Esophagus muscularis mucosa (tissue), 4 donors: ENCODE results near the gene KAZN. TPM values are rescaled to one million over a fixed set of nuclear protein-coding genes. Genes with fewer than 3 reads are reported as not detected.

ENCODE experiments used
- DNase-seq: peaks from one replicate; pipeline ENCODE4 v3.0.0-alpha.2; 2017; ENCODE audit errors: extremely low spot score
- H3K27ac ChIP-seq, 4 donors: fragments of 200-600 bp; sonication (generic); replicated peaks in 1 of 4; 1 replicate in 3 of 4; 2 replicates in 1 of 4; pipeline ENCODE4 v1.5.1; 2016 to 2019; ENCODE audit warnings: mild to moderate bottlenecking in 1 of 4
- H3K27me3 ChIP-seq, 4 donors: fragments of 200-600 bp; sonication (generic); one replicate each; pipeline versions ENCODE4 v1.5.1 to v1.6.0; 2016 to 2019
- H3K36me3 ChIP-seq, 4 donors: fragments of 200-600 bp; sonication (generic); one replicate each; pipeline ENCODE4 v1.5.1; 2016 to 2019
- H3K4me1 ChIP-seq, 4 donors: fragments of 200-600 bp; sonication (generic); one replicate each; pipeline ENCODE4 v1.5.1; 2016 to 2019
- H3K4me3 ChIP-seq, 4 donors: fragments of 200-600 bp; sonication (generic); 1 replicate in 2 of 4; 2 replicates in 2 of 4; pipeline ENCODE4 v1.5.1; 2016 to 2019; ENCODE audit warnings: mild to moderate bottlenecking in 4 of 4, moderate library complexity in 1 of 4
- H3K9me3 ChIP-seq, 4 donors: fragments of 200-600 bp; sonication (generic); 1 replicate in 3 of 4; 2 replicates in 1 of 4; pipeline ENCODE4 v1.5.1; 2016 to 2019
- EP300 ChIP-seq: sonication (generic); formaldehyde crosslinking; IDR thresholded peaks from one replicate; pipeline ENCODE4 v1.6.1; 2017; ENCODE audit warnings: antibody characterized with exemption
- POLR2A ChIP-seq: fragments of 450-650 bp; IDR thresholded peaks from one replicate; pipeline ENCODE4 v1.6.1; 2017; ENCODE audit warnings: antibody characterized with exemption, moderate library complexity, mild to moderate bottlenecking, low read depth
- POLR2AphosphoS5 ChIP-seq, 2 donors: sonication (generic); formaldehyde crosslinking; IDR thresholded peaks; one replicate each; pipeline ENCODE4 v1.6.1; 2017; ENCODE audit warnings: antibody characterized with exemption in 2 of 2
- WGBS: methylation state at CpG from one replicate; pipeline ENCODE4 v1.1.5; 2018; 5-methylcytosine and 5-hydroxymethylcytosine counted together
- intact Hi-C: fragments of 100-400 bp; cut with DNase I; formaldehyde crosslinking; loops from one replicate; pipeline ENCODE4 v1.15.1; 2023
- total RNA-seq, 4 donors: library from RNA; depleted of rRNA; stranded (reverse); fragments of >200 nt; gene quantifications; one replicate each; pipeline versions ENCODE4 v1.1.0 to v1.2.1, GENCODE V29; 2016
- TF ChIP-seq, protein P1 (sequence below), 3 experiments: fragments of 200-600 bp in 2 of 3; fragments of 450-650 bp in 1 of 3; sonication (generic) in 2 of 3; IDR thresholded peaks; one replicate each; pipeline ENCODE4 v1.5.1; 2017 to 2019; ENCODE audit warnings: antibody characterized with exemption in 3 of 3, mild to moderate bottlenecking in 2 of 3, moderate library complexity in 1 of 3

KAZN gene
- total RNA-seq, 4 donors from 2014 or later: 9.9 to 14.1 (median 11.9) TPM

DNA sequence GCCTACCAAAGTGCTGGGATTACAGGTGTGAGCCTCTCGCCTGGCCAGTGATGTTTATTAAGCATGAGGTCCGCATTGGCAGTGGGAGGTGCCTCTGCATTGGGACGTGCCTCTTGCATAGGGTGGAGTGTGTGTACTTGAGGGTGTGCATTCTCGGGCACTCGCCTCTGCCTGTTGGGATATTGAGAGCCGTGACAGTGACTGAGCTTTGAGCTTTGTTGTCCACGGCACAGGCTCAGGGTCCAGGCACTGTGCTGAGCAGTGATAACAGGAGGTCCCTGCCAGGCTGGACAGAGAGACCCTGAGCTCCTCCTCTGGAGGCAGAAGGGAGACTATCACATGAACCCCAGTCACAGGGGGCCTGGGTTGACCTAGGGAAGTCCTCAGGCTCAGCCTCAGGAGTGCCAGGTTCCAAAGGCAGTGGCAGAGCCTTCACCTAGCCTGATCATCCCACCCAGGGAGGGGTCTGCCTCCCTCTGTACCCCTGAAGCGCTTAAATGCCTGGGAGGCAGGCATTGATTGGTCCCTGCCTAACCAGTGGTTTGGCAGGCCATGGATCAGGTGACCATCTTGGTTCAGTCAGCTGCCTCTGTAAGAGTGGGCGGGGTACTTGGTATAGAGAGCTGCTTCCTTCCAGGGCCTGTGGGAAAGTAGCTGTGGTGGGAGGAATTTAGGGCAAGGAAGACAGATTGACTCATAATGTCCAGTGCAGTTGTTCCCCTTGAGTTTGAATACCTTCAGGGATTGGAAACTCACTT lies 341.2 kb downstream of the KAZN start:
- intact Hi-C loops: no loop called here
- WGBS: 96% methylated on average over 9 of the region's 9 CpGs
- Histone ChIP-seq H3K27me3 (no peaks in the 10 kb centered on the region), H3K36me3 (no peaks in the 10 kb centered on the region), H3K9me3 (no peaks in the 10 kb centered on the region), H3K4me1 (peaks cover 22 to 42% (median 41%) of the 10 kb centered on the region in 4 donors), H3K4me3 (no peak overlapping the region), H3K27ac (no peak overlapping the region)
- TF ChIP-seq EP300 (no peak), POLR2AphosphoS5 (IDR thresholded peaks at IDR 0.05) (no peak)
- no peak for DNase-seq

DNA sequence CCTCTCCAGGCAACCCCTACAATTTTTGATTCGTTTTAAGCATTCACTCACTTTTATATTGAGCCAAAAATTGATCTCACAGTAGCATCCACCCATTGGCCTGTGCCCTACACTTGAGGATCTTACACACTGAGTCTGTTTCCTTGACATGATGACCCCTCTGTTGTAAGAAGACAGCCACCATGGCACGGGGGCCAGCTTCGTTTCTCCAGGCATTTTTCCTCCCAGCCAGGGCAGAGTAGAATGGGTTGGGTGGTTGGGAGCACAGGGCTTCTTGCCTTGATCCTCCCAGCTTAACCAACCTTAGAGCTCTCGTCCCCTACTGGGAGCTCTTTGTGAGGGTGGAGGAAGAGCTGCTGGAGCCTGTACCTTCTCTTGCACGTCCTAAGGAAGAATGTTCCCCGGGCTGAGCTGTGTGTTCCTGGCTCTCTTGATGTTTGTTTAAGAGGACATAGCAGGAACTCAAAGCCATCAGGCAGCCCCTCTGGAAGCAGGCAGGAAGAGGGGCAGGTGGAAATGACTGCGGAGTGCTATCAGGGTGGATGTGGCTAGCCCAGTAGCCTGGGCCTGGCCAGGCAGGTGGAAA lies 341.9 kb downstream of the KAZN start:
- no peak for TF ChIP-seq POLR2AphosphoS5 (IDR thresholded peaks at IDR 0.05)
- TF ChIP-seq, protein P1, sequence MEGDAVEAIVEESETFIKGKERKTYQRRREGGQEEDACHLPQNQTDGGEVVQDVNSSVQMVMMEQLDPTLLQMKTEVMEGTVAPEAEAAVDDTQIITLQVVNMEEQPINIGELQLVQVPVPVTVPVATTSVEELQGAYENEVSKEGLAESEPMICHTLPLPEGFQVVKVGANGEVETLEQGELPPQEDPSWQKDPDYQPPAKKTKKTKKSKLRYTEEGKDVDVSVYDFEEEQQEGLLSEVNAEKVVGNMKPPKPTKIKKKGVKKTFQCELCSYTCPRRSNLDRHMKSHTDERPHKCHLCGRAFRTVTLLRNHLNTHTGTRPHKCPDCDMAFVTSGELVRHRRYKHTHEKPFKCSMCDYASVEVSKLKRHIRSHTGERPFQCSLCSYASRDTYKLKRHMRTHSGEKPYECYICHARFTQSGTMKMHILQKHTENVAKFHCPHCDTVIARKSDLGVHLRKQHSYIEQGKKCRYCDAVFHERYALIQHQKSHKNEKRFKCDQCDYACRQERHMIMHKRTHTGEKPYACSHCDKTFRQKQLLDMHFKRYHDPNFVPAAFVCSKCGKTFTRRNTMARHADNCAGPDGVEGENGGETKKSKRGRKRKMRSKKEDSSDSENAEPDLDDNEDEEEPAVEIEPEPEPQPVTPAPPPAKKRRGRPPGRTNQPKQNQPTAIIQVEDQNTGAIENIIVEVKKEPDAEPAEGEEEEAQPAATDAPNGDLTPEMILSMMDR (IDR thresholded peaks at IDR 0.05): no peak
- no peak for TF ChIP-seq POLR2A
- TF ChIP-seq EP300: no peak
- Histone ChIP-seq H3K4me1 (peaks cover 28 to 49% (median 47%) of the 10 kb centered on the region in 4 donors), H3K27ac (peak overlapping the region in 3 of 4 donors; percentile 4 to 43 (median 32)), H3K36me3 (no peaks in the 10 kb centered on the region), H3K27me3 (no peaks in the 10 kb centered on the region), H3K9me3 (no peaks in the 10 kb centered on the region), H3K4me3 (no peak overlapping the region)
- intact Hi-C loops: no loop called here
- DNase-seq: no peak
- 80% methylated on average over 7 of the region's 7 CpGs for WGBS

DNA sequence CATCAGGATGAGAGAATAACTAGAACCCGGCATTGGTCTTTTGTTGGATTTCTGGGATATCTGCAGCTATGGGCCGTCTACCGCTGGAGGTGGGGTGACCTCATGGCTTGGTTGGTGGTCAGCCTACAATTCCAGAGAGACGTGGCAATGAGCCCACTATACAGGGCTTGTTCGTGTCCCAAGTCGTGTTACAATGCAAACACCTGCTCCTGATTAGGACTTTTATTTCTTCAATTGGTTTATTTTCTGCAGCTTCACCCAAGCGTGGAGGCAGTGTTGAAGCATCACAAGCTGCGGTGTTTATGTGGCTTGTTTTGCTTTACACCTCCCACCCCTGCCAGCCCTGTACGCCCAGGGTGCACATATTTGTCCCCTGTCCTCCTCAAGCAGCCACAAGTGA lies 343.4 kb downstream of the KAZN start:
- no peak for DNase-seq
- H3K27ac ChIP-seq: no peak overlapping the region
- intact Hi-C loops: no loop called here
- no peaks in the 10 kb centered on the region for H3K36me3 ChIP-seq
- H3K4me3 ChIP-seq: no peak overlapping the region
- WGBS: 80% methylated on average over 9 of the region's 9 CpGs
- H3K27me3 ChIP-seq: no peaks in the 10 kb centered on the region
- H3K9me3 ChIP-seq: no peaks in the 10 kb centered on the region
- TF ChIP-seq EP300 (no peak), POLR2AphosphoS5 (IDR thresholded peaks at IDR 0.05) (no peak), POLR2A (no peak)
- TF ChIP-seq, protein P1 (IDR thresholded peaks at IDR 0.05): no peak
- peaks cover 42 to 64% (median 62%) of the 10 kb centered on the region in 4 donors for H3K4me1 ChIP-seq

DNA sequence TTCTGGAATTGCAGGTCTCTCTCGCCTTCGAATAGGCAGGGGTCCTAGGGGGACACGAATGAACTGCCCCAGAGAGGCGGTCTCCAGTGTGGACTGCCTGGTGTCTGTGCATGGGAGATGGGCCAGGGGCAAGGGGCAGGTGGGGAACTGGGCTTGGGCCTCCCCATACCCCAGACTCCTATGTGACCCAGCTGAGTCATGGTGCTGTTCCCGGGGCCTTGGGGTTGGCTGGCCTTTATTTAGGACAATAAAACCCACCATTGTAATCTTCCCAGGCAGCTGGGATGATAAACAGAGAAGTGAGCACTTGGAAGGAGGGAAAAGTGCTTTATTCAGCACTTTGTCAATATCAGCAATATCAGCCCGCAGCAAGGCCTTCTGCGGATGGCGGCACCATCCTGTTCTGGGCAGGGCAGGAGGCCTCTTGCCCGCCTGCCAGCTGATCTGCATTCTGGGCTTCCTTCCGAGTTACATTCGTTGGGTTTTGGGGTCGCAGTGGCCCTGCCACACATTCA lies 346.0 kb downstream of the KAZN start:
- DNase-seq: no peak
- intact Hi-C loops: no loop called here
- peak overlapping the region in 1 of 4 donors; percentile 41 for H3K4me3 ChIP-seq
- WGBS: 79% methylated on average over 12 of the region's 12 CpGs
- peaks cover 49 to 74% (median 73%) of the 10 kb centered on the region in 4 donors for H3K4me1 ChIP-seq
- H3K27ac ChIP-seq: peak overlapping the region; percentile 85 to 90 (median 87)
- TF ChIP-seq POLR2A (no peak), EP300 (no peak), POLR2AphosphoS5 (IDR thresholded peaks at IDR 0.05) (no peak)
- no peaks in the 10 kb centered on the region for H3K27me3 ChIP-seq
- no peaks in the 10 kb centered on the region for H3K9me3 ChIP-seq
- H3K36me3 ChIP-seq: no peaks in the 10 kb centered on the region

DNA sequence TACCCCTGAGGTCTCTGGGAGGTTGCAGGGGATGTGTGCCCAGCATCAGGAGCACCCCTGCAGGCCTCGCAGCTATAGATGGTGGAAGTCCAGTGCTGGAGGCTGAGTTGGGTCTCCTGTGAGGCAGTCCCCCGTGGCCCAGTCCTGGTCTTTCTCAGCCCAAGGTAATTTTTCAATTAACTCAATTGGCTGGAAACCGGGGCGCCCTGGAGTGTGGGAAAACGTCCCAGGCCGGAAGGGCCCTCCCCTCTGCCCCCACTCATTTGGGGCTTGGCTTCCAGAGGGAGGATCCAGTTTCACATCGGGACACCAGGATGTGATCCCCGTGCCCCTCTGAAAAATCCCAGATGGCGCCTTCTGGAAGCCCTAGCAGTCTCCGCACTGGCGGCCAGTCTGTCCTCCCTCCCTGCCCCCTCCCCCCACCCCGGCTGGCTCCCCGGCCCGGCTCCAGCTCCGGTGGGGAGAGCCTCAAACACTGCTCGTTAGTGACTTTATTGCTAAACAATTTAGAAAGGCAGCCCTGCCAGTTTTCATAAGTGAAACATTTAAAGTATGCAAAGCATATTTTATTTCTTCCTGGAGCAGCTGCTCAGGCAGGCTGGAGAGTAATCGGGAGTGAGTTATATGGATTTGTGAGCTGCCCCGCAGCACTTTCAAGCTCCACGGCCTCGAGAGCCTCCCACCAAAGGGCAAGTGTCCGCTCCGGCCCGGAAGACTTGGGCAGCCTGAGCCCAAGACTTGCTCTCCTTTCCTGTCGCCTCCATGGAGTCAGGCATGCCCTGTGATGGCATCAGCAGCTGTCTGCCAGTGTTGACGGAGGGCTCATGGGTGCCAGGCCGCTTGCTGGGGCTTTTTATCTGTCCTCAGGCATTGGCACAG lies 346.9 kb downstream of the KAZN start:
- Histone ChIP-seq H3K9me3 (no peaks in the 10 kb centered on the region), H3K36me3 (no peaks in the 10 kb centered on the region), H3K4me1 (peaks cover 49 to 66% (median 65%) of the 10 kb centered on the region in 4 donors), H3K27me3 (no peaks in the 10 kb centered on the region), H3K4me3 (peak overlapping the region; percentile 24 to 50 (median 38)), H3K27ac (peak overlapping the region; percentile 85 to 90 (median 87))
- no peak for DNase-seq
- intact Hi-C loops: no loop called here
- 18% methylated on average over 20 of the region's 26 CpGs for WGBS
- TF ChIP-seq POLR2AphosphoS5 (IDR thresholded peaks at IDR 0.05): peak; percentile 30 to 44
- TF ChIP-seq, protein P1 (IDR thresholded peaks at IDR 0.05): no peak
- TF ChIP-seq EP300: no peak
